OCI-LY3 (cell line): ENCODE data around the gene TTC4.

Experiments used
- EZH2phosphoT487 ChIP-seq: fragments of 200-600 bp; shearing (Covaris generic); IDR thresholded peaks from 2 replicates; pipeline ENCODE4 v1.6.1; 2018; ENCODE audit warnings: antibody characterized with exemption, mixed run types, low read depth
- TF ChIP-seq, protein P1 (sequence below): fragments of 200-600, 300-600 bp; sonication (generic); IDR thresholded peaks from 2 replicates; pipeline ENCODE4 v1.5.1; 2014; ENCODE audit warnings: antibody characterized with exemption, low read length, low read depth

DNA sequence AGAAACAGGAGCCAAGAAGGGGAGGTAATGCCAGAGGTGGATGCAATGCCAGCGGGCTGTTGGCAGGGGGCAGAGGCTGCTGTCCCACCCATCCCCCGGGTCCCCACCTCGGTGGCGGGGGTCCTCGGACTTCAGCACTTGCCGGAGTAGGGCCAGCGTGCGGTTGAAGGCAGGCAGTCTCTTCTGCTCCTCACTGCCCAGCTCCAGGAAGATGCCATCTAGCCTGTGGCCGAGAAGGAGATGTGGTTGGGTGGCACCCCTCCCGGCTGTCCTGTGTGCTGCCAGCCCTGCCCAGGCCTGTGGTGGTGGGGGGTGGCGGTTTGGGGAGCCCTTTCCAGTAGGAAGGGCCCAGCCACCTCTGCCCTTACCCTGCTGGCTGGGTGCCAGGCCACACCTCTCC is 71.9 kb downstream of the TTC4 start:
- TF ChIP-seq, protein P1, sequence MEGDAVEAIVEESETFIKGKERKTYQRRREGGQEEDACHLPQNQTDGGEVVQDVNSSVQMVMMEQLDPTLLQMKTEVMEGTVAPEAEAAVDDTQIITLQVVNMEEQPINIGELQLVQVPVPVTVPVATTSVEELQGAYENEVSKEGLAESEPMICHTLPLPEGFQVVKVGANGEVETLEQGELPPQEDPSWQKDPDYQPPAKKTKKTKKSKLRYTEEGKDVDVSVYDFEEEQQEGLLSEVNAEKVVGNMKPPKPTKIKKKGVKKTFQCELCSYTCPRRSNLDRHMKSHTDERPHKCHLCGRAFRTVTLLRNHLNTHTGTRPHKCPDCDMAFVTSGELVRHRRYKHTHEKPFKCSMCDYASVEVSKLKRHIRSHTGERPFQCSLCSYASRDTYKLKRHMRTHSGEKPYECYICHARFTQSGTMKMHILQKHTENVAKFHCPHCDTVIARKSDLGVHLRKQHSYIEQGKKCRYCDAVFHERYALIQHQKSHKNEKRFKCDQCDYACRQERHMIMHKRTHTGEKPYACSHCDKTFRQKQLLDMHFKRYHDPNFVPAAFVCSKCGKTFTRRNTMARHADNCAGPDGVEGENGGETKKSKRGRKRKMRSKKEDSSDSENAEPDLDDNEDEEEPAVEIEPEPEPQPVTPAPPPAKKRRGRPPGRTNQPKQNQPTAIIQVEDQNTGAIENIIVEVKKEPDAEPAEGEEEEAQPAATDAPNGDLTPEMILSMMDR, result no peak
- no peak for TF ChIP-seq EZH2phosphoT487
